ENCODE results near the gene PTPRN2.

GRCh38 chr7:157763279-157764000, 824.2 kb downstream of the PTPRN2 start:
- TF ChIP-seq ZMYM4 (CRISPR knock-in tag; IDR thresholded peaks at IDR 0.05) (no peak), RNF2 (conservative IDR thresholded peaks at IDR 0.05; ENCODE audit: low read depth) (no peak), ZNF225 (CRISPR knock-in tag; IDR thresholded peaks at IDR 0.05) (no peak), POLR2A (IDR thresholded peaks at IDR 0.05; ENCODE audit: insufficient read depth in 1 of 2, low read depth in 2 of 2, low read length in 2 of 2) (no peak), ZNF574 (CRISPR knock-in tag; IDR thresholded peaks at IDR 0.05) (no peak), ZFX (CRISPR knock-in tag; IDR thresholded peaks at IDR 0.05; ENCODE audit: low read depth) (no peak), FOXA1 (IDR thresholded peaks at IDR 0.05) (no peak), FOXA1 (CRISPR knock-in tag; IDR thresholded peaks at IDR 0.05) (no peak), TOE1 (CRISPR knock-in tag; IDR thresholded peaks at IDR 0.05) (no peak), NFIC (IDR thresholded peaks at IDR 0.05; ENCODE audit: low read length) (no peak)
- TF ChIP-seq, protein P1, sequence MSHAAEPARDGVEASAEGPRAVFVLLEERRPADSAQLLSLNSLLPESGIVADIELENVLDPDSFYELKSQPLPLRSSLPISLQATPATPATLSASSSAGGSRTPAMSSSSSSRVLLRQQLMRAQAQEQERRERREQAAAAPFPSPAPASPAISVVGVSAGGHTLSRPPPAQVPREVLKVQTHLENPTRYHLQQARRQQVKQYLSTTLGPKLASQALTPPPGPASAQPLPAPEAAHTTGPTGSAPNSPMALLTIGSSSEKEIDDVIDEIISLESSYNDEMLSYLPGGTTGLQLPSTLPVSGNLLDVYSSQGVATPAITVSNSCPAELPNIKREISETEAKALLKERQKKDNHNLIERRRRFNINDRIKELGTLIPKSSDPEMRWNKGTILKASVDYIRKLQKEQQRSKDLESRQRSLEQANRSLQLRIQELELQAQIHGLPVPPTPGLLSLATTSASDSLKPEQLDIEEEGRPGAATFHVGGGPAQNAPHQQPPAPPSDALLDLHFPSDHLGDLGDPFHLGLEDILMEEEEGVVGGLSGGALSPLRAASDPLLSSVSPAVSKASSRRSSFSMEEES (CRISPR knock-in tag; IDR thresholded peaks at IDR 0.05), result no peak
- TF ChIP-seq, protein P2, sequence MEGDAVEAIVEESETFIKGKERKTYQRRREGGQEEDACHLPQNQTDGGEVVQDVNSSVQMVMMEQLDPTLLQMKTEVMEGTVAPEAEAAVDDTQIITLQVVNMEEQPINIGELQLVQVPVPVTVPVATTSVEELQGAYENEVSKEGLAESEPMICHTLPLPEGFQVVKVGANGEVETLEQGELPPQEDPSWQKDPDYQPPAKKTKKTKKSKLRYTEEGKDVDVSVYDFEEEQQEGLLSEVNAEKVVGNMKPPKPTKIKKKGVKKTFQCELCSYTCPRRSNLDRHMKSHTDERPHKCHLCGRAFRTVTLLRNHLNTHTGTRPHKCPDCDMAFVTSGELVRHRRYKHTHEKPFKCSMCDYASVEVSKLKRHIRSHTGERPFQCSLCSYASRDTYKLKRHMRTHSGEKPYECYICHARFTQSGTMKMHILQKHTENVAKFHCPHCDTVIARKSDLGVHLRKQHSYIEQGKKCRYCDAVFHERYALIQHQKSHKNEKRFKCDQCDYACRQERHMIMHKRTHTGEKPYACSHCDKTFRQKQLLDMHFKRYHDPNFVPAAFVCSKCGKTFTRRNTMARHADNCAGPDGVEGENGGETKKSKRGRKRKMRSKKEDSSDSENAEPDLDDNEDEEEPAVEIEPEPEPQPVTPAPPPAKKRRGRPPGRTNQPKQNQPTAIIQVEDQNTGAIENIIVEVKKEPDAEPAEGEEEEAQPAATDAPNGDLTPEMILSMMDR (CRISPR knock-in tag; IDR thresholded peaks at IDR 0.05), result no peak
